ENCODE data around the gene TPM1. TPM values are rescaled to one million over a fixed set of nuclear protein-coding genes. Genes with fewer than 3 reads are reported as not detected.

The TPM1 gene
- total and polyA plus RNA-seq, 2 experiments from 2014 or later: 2,012 to 3,072 TPM

DNA sequence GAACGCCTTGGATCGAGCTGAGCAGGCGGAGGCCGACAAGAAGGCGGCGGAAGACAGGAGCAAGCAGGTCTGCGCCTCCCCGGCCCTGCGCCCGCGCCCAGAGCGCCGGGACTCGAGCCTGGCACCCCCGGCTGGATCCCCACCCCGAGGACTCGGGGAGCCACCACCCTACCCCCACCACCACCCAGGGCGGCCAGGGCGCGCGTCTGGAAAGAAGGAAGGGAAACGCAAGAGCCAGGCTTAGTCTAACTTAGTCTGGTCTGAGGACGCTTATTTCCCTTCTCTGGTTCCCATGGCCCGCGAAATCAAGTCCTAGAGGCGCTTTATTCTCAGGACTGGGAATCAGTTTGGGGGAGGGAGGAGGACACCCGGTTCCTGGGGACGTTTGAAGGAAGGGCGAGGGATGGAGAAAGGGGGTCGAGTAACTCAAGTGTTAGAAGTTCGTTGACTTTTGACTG, 359 bp downstream of the TPM1 start:
- TF ChIP-seq EZH2 (IDR thresholded peaks at IDR 0.05; ENCODE audit: insufficient read depth, poor library complexity, severe bottlenecking) (no peak), EZH2phosphoT487 (IDR thresholded peaks at IDR 0.05; ENCODE audit: insufficient read depth, low read depth) (no peak)
- no peaks in the 10 kb centered on the region for H3K27me3 ChIP-seq (replicated peaks; ENCODE audit: insufficient read depth)
- H3K9ac ChIP-seq: peak overlapping the region; percentile 97
- H3K4me2 ChIP-seq (ENCODE audit: unreplicated experiment): peak overlapping the region; percentile 74
- peak overlapping the region; percentile 71 for H3K27ac ChIP-seq
- peaks cover 79% of the 10 kb centered on the region for H3F3A ChIP-seq (ENCODE audit: insufficient read depth)
- in situ Hi-C loops (cut with MboI): no loop called here
- peak overlapping the region; percentile 99 for H3K4me3 ChIP-seq
- H3K9me2 ChIP-seq (ENCODE audit: insufficient read depth): no peaks in the 10 kb centered on the region
- H3K79me2 ChIP-seq (ENCODE audit: insufficient read depth): peaks cover 53% of the 10 kb centered on the region
- DNase-seq: peak; percentile 71
- no peak overlapping the region for H2AFZ ChIP-seq
- peaks cover 33% of the 10 kb centered on the region for H3K4me1 ChIP-seq (ENCODE audit: insufficient read depth)
- WGBS, 2 experiments (ENCODE audit: low coverage in 1 of 2, low lambda C conversion rate in 2 of 2, missing lambda C conversion rate in 2 of 2): 1% methylated on average over 14 to 30 of the region's 31 CpGs
- no peaks in the 10 kb centered on the region for H4K20me1 ChIP-seq (ENCODE audit: insufficient read depth)
- H3K9me3 ChIP-seq (ENCODE audit: low read depth): no peaks in the 10 kb centered on the region
- H3K36me3 ChIP-seq (ENCODE audit: low read depth): peaks cover 40% of the 10 kb centered on the region

DNA sequence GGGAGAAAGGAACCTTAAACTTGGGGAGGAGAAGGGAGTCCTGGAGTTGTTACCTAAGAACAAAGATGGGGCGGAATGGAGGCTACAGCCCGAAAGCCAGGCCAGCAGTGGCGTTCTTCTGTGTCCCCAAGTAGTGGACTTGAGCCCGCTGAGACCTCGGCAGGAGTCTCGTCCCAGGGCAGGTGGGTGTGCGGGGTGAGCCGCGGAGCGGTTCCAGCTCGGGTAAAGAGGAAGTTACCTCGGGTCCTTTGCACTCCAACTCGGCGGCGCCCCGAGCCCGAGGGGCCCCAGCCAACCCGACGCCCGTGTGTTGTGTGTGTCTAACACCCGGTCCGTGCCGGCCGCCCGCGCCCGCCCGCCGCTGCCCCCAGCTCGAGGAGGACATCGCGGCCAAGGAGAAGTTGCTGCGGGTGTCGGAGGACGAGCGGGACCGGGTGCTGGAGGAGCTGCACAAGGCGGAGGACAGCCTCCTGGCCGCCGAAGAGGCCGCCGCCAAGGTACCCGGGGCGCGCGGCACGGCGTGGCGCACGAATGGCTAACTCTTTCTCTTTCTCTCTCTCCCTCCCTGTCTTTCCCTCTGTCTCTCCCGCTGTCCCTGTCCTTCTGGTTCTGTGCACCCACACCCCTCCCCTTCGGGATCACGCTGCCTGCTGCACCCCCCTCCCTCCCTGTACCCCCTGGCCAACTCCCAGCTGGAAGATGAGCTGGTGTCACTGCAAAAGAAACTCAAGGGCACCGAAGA, 959 bp downstream of the TPM1 start:
- H4K20me1 ChIP-seq (ENCODE audit: insufficient read depth): no peaks in the 10 kb centered on the region
- H3K9me2 ChIP-seq (ENCODE audit: insufficient read depth): no peaks in the 10 kb centered on the region
- H3K79me2 ChIP-seq (ENCODE audit: insufficient read depth): peaks cover 56% of the 10 kb centered on the region
- H3K27me3 ChIP-seq (replicated peaks; ENCODE audit: insufficient read depth): no peaks in the 10 kb centered on the region
- H3K9me3 ChIP-seq (ENCODE audit: low read depth): no peaks in the 10 kb centered on the region
- H3K9ac ChIP-seq: peak overlapping the region; percentile 97
- H3K27ac ChIP-seq: peak overlapping the region; percentile 71
- DNase-seq: peak; percentile 50
- peak overlapping the region; percentile 99 for H3K4me3 ChIP-seq
- peaks cover 30% of the 10 kb centered on the region for H3K4me1 ChIP-seq (ENCODE audit: insufficient read depth)
- peaks cover 75% of the 10 kb centered on the region for H3F3A ChIP-seq (ENCODE audit: insufficient read depth)
- TF ChIP-seq EZH2 (IDR thresholded peaks at IDR 0.05; ENCODE audit: insufficient read depth, poor library complexity, severe bottlenecking) (no peak), EZH2phosphoT487 (IDR thresholded peaks at IDR 0.05; ENCODE audit: insufficient read depth, low read depth) (no peak)
- no peak overlapping the region for H2AFZ ChIP-seq
- in situ Hi-C loops (cut with MboI): no loop called here
- peaks cover 40% of the 10 kb centered on the region for H3K36me3 ChIP-seq (ENCODE audit: low read depth)
- WGBS, 2 experiments (ENCODE audit: low coverage in 1 of 2, low lambda C conversion rate in 2 of 2, missing lambda C conversion rate in 2 of 2): 0% methylated on average over 12 to 51 of the region's 54 CpGs
- peak overlapping the region; percentile 74 for H3K4me2 ChIP-seq (ENCODE audit: unreplicated experiment)

DNA sequence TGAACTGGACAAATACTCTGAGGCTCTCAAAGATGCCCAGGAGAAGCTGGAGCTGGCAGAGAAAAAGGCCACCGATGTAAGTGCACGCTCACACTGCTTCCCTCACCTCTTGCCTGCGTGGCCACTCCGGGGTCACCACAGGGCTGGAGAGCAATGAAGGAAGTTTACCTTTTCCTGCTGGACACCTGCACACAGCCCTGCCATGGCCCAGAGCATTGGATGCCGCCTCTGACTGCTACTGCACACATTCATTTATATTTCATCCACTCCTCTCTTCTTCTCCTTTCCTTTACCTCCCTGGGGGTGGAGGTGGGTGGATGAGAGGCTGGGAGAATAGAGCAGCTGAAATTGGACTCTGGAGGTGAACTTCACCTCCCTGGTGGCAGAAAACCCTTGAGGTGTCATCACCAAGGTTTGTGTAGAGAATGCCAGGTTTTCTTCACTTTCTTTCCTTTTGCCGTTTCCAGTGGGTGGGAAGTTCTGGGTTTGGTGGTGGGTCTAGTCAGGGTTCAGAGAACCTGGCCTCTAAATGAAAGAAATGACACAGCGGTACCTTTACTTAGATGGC, 1.6 kb downstream of the TPM1 start:
- Histone ChIP-seq H4K20me1 (ENCODE audit: insufficient read depth) (no peaks in the 10 kb centered on the region), H3K27me3 (replicated peaks; ENCODE audit: insufficient read depth) (no peaks in the 10 kb centered on the region), H3K9me2 (ENCODE audit: insufficient read depth) (no peaks in the 10 kb centered on the region), H3F3A (ENCODE audit: insufficient read depth) (peaks cover 73% of the 10 kb centered on the region), H3K9me3 (ENCODE audit: low read depth) (no peaks in the 10 kb centered on the region), H3K79me2 (ENCODE audit: insufficient read depth) (peaks cover 62% of the 10 kb centered on the region), H3K27ac (peak overlapping the region; percentile 71), H3K4me2 (ENCODE audit: unreplicated experiment) (peak overlapping the region; percentile 74), H2AFZ (no peak overlapping the region), H3K9ac (peak overlapping the region; percentile 97), H3K36me3 (ENCODE audit: low read depth) (peaks cover 40% of the 10 kb centered on the region), H3K4me3 (peak overlapping the region; percentile 99), H3K4me1 (ENCODE audit: insufficient read depth) (peaks cover 31% of the 10 kb centered on the region)
- DNase-seq: no peak
- TF ChIP-seq EZH2phosphoT487 (IDR thresholded peaks at IDR 0.05; ENCODE audit: insufficient read depth, low read depth) (no peak), EZH2 (IDR thresholded peaks at IDR 0.05; ENCODE audit: insufficient read depth, poor library complexity, severe bottlenecking) (no peak)
- in situ Hi-C loops (cut with MboI): no loop called here
- WGBS, 2 experiments (ENCODE audit: low coverage in 1 of 2, low lambda C conversion rate in 2 of 2, missing lambda C conversion rate in 2 of 2): 27 to 28% methylated on average over 7 of the region's 7 CpGs

DNA sequence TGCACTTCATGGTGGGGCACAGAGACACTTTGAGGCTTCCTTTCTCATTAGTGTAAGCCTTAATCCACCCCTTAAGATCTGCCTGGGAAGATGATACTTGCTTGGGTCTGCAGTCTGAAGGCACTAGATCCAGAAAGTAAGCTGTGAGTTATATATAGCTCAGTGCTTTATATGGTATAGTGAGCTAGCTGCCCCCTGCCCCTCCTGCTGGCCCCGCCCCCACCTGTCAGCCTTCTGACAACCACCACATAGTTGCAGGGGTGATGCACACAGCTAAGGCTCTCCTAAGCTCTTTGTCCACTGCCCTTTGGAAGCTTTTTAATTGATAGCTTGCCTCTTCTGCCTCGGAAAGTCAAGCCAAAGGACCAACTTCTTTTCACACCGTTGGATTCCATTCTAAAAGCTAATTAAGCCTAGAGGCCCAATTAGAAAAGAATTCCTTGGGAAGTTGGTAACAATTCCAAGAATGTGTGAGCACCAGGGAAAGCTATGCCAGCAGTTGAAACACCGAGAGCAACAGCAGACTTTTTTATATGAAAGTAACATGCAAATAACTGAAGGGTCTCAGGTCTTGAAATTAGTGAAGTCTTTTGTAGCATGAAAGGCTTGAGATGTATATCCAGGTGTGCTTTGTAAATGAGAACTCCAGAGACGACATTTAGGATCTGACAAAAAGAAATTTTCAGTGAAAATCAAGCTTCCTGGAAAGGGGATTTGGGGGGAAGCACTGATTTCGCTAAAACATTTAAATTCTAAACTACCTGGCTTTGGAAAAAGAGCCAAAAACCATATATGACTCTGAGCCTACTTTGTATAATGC, 2.3 kb downstream of the TPM1 start:
- Histone ChIP-seq H3K9me2 (ENCODE audit: insufficient read depth) (no peaks in the 10 kb centered on the region), H3K27me3 (replicated peaks; ENCODE audit: insufficient read depth) (no peaks in the 10 kb centered on the region), H3F3A (ENCODE audit: insufficient read depth) (peaks cover 73% of the 10 kb centered on the region), H3K9ac (peak overlapping the region; percentile 97), H3K4me3 (peak overlapping the region; percentile 99), H4K20me1 (ENCODE audit: insufficient read depth) (no peaks in the 10 kb centered on the region), H3K36me3 (ENCODE audit: low read depth) (peaks cover 46% of the 10 kb centered on the region), H3K4me2 (ENCODE audit: unreplicated experiment) (peak overlapping the region; percentile 74), H2AFZ (no peak overlapping the region), H3K9me3 (ENCODE audit: low read depth) (no peaks in the 10 kb centered on the region), H3K27ac (peak overlapping the region; percentile 71), H3K4me1 (ENCODE audit: insufficient read depth) (peaks cover 38% of the 10 kb centered on the region), H3K79me2 (ENCODE audit: insufficient read depth) (peaks cover 69% of the 10 kb centered on the region)
- DNase-seq: peak; percentile 61
- TF ChIP-seq EZH2 (IDR thresholded peaks at IDR 0.05; ENCODE audit: insufficient read depth, poor library complexity, severe bottlenecking) (no peak), EZH2phosphoT487 (IDR thresholded peaks at IDR 0.05; ENCODE audit: insufficient read depth, low read depth) (no peak)
- WGBS, 2 experiments (ENCODE audit: low coverage in 1 of 2, low lambda C conversion rate in 2 of 2, missing lambda C conversion rate in 2 of 2): 3 to 5% methylated on average over 6 of the region's 6 CpGs
- in situ Hi-C loops (cut with MboI): no loop called here

Measured in GM23248 (cell line).